Calu3 (cell line): ENCODE measurements around the gene CD80. TPM values are rescaled to one million over a fixed set of nuclear protein-coding genes. Genes with fewer than 3 reads are reported as not detected.

Experiments used
- BruUV-seq: library from RNA; stranded (reverse); fragments of 400-500 nt; replicated peaks from 2 replicates; lab custom pipeline; 2021; lab: Mats Ljungman, UMichigan
- CTCF ChIA-PET: fragments of 300-600 bp; sonication (Branson Sonifier 250); formaldehyde crosslinking; loops from one replicate; lab custom pipeline; 2022; ENCODE audit warnings: antibody characterized with exemption; lab: Charles Lee
- DNase-seq: peaks from one replicate; pipeline ENCODE4 v3.0.0; 2022
- H3K27ac Mint-ChIP-seq: one replicate; pipeline ENCODE4 v1.8.0; 2022; ENCODE audit warnings: mixed read lengths; ENCODE audit not compliant: unreplicated experiment
- H3K27me3 Mint-ChIP-seq: one replicate; pipeline ENCODE4 v1.8.0; 2022; ENCODE audit warnings: mixed read lengths; ENCODE audit not compliant: unreplicated experiment
- H3K36me3 Mint-ChIP-seq: one replicate; pipeline ENCODE4 v1.8.0; 2022; ENCODE audit warnings: mild to moderate bottlenecking, moderate library complexity, mixed read lengths; ENCODE audit not compliant: insufficient read depth, unreplicated experiment
- H3K4me1 Mint-ChIP-seq: one replicate; pipeline ENCODE4 v1.8.0; 2022; ENCODE audit warnings: mild to moderate bottlenecking, low read depth, mixed read lengths; ENCODE audit not compliant: unreplicated experiment
- H3K4me3 Mint-ChIP-seq: one replicate; pipeline ENCODE4 v1.8.0; 2022; ENCODE audit warnings: mild to moderate bottlenecking, low read depth, moderate library complexity, mixed read lengths; ENCODE audit not compliant: unreplicated experiment
- H3K9me3 Mint-ChIP-seq: one replicate; pipeline ENCODE4 v1.8.0; 2022; ENCODE audit warnings: low read depth, mixed read lengths; ENCODE audit not compliant: unreplicated experiment
- CTCF ChIP-seq: fragments of 200-600 bp; IDR thresholded peaks from one replicate; pipeline ENCODE4 v1.8.0; 2022; ENCODE audit warnings: antibody characterized with exemption; ENCODE audit not compliant: unreplicated experiment
- intact Hi-C: fragments of 100-400 bp; cut with micrococcal nuclease; formaldehyde crosslinking; loops from one replicate; pipeline ENCODE4 v1.10.0; 2022; ENCODE audit not compliant: unreplicated experiment
- total RNA-seq: library from RNA; stranded (reverse); gene quantifications from 2 replicates; pipeline ENCODE4 v1.2.3, GENCODE V29; 2022

Gene CD80
- total RNA-seq, 1 experiment from 2014 or later: not detected

GRCh38 chr3:119517112-119517511, 42.3 kb downstream of the CD80 start:
- intact Hi-C loops: no loop called here
- no peak overlapping the region for H3K27ac Mint-ChIP-seq
- peaks cover 2% of the 10 kb centered on the region for H3K9me3 Mint-ChIP-seq
- H3K27me3 Mint-ChIP-seq: no peaks in the 10 kb centered on the region
- no peak for DNase-seq
- no TSS peak for BruUV-seq
- CTCF ChIA-PET: no interaction called here
- no peaks in the 10 kb centered on the region for H3K4me1 Mint-ChIP-seq
- no peak overlapping the region for H3K4me3 Mint-ChIP-seq
- TF ChIP-seq CTCF: no peak
- H3K36me3 Mint-ChIP-seq: peaks cover 12% of the 10 kb centered on the region

GRCh38 chr3:119514637-119515036, 44.8 kb downstream of the CD80 start:
- no peak overlapping the region for H3K4me3 Mint-ChIP-seq
- H3K36me3 Mint-ChIP-seq: peaks cover 12% of the 10 kb centered on the region
- H3K27ac Mint-ChIP-seq: no peak overlapping the region

GRCh38 chr3:119510690-119511089, 48.7 kb downstream of the CD80 start:
- Mint-ChIP-seq H3K36me3 (peaks cover 4% of the 10 kb centered on the region), H3K27ac (no peak overlapping the region), H3K27me3 (no peaks in the 10 kb centered on the region), H3K4me1 (no peaks in the 10 kb centered on the region), H3K9me3 (no peaks in the 10 kb centered on the region), H3K4me3 (no peak overlapping the region)
- intact Hi-C loops: no loop called here
- no TSS peak for BruUV-seq
- no peak for TF ChIP-seq CTCF
- DNase-seq: no peak
- CTCF ChIA-PET: no interaction called here

More at GRCh38 chr3:119514637-119515036, 44.8 kb downstream of the CD80 start:
- CTCF ChIA-PET: no interaction called here
- Mint-ChIP-seq H3K9me3 (no peaks in the 10 kb centered on the region), H3K27me3 (no peaks in the 10 kb centered on the region), H3K4me1 (no peaks in the 10 kb centered on the region)
- no peak for TF ChIP-seq CTCF
- BruUV-seq: no TSS peak
- DNase-seq: no peak
- intact Hi-C loops: no loop called here

- H3K36me3 Mint-ChIP-seq: peaks cover 4% of the 10 kb centered on the region
- H3K9me3 Mint-ChIP-seq: no peaks in the 10 kb centered on the region
- no peak overlapping the region for H3K27ac Mint-ChIP-seq
- no peaks in the 10 kb centered on the region for H3K27me3 Mint-ChIP-seq
- intact Hi-C loops: no loop called here
- BruUV-seq: no TSS peak
- CTCF ChIA-PET: interaction anchor here (0.6 kb wide), 1 partner anchor 13 kb away, joined by 3 read pairs; no protein-coding TSS in a partner anchor
- H3K4me1 Mint-ChIP-seq: no peaks in the 10 kb centered on the region
- DNase-seq: no peak
- TF ChIP-seq CTCF: no peak
- H3K4me3 Mint-ChIP-seq: no peak overlapping the region
Measured at GRCh38 chr3:119508172-119508845, 51.1 kb downstream of the CD80 start.
